Neural cell (in vitro differentiated cells): Measurements from ENCODE around the gene ZNF618.

Experiments used
- CTCF ChIP-seq: fragments of 450-650 bp; IDR thresholded peaks from 2 replicates; pipeline ENCODE4 v1.5.1; 2014; ENCODE audit warnings: antibody characterized with exemption, mild to moderate bottlenecking, moderate library complexity; ENCODE audit not compliant: poor library complexity, severe bottlenecking
- EP300 ChIP-seq: fragments of 450-650 bp; conservative IDR thresholded peaks from 2 replicates; pipeline ENCODE4 v1.6.1; 2014; ENCODE audit warnings: antibody characterized with exemption, mild to moderate bottlenecking, moderate library complexity; ENCODE audit not compliant: poor library complexity, severe bottlenecking
- EZH2 ChIP-seq: fragments of 200-600, 300-800 bp; shearing (Covaris generic), sonication (generic); IDR thresholded peaks from 2 replicates; pipeline ENCODE4 v1.6.1; 2014; ENCODE audit warnings: antibody characterized with exemption, low read length, borderline replicate concordance, mild to moderate bottlenecking; ENCODE audit not compliant: insufficient read depth, poor library complexity, severe bottlenecking
- MXI1 ChIP-seq: fragments of 450-650 bp; conservative IDR thresholded peaks from 2 replicates; pipeline ENCODE4 v1.6.1; 2014; ENCODE audit warnings: antibody characterized with exemption, mild to moderate bottlenecking; ENCODE audit not compliant: poor library complexity, severe bottlenecking
- POLR2AphosphoS5 ChIP-seq: IDR thresholded peaks from 2 replicates; pipeline ENCODE4 v1.6.1; 2012
- RAD21 ChIP-seq: fragments of 450-650 bp; conservative IDR thresholded peaks from 2 replicates; pipeline ENCODE4 v1.6.1; 2014; ENCODE audit warnings: antibody characterized with exemption, mild to moderate bottlenecking, moderate library complexity
- REST ChIP-seq: IDR thresholded peaks from 2 replicates; pipeline ENCODE4 v1.6.1; 2012; ENCODE audit warnings: borderline replicate concordance
- TAF1 ChIP-seq: IDR thresholded peaks from 2 replicates; pipeline ENCODE4 v1.6.1; 2012; ENCODE audit warnings: low read depth

GRCh38 chr9:113837334-113837733 is 38.8 kb upstream of the ZNF618 start:
- TF ChIP-seq REST (no peak), CTCF (no peak), EZH2 (no peak), POLR2AphosphoS5 (no peak), TAF1 (no peak), RAD21 (no peak), EP300 (no peak), MXI1 (no peak)
